Measurements from ENCODE around the gene SNRNP40.
"Not testable (repeated sequence)": the region's sequence is repeated elsewhere in the genome, so short reads cannot be mapped to it uniquely, and the experiment has no call there.

The SNRNP40 gene

GRCh38 chr1:31287791-31288190 lies 8.8 kb downstream of the SNRNP40 start:
- not testable (repeated sequence) for DNase-seq (ENCODE audit: low read depth in 2 of 2)

GRCh38 chr1:31282426-31282825 lies 14.2 kb downstream of the SNRNP40 start:
- not testable (repeated sequence) for DNase-seq (ENCODE audit: low read depth in 2 of 2)

- DNase-seq (ENCODE audit: low read depth in 2 of 2) = no peak
Observed at GRCh38 chr1:31273619-31274018, 23.0 kb downstream of the SNRNP40 start.

- DNase-seq (ENCODE audit: low read depth in 2 of 2) = no peak
Observed at GRCh38 chr1:31272369-31272768, 24.2 kb downstream of the SNRNP40 start.

- no peak for DNase-seq (ENCODE audit: low read depth in 2 of 2)
Observed at GRCh38 chr1:31266547-31266946, 30.0 kb downstream of the SNRNP40 start.

- no peak for DNase-seq (ENCODE audit: low read depth in 2 of 2)
Observed at GRCh38 chr1:31264790-31265386, 31.7 kb downstream of the SNRNP40 start.

GRCh38 chr1:31263408-31263807 lies 33.2 kb downstream of the SNRNP40 start:
- DNase-seq (ENCODE audit: low read depth in 2 of 2) = no peak

GRCh38 chr1:31262393-31262792 lies 34.2 kb downstream of the SNRNP40 start:
- not testable (repeated sequence) for DNase-seq (ENCODE audit: low read depth in 2 of 2)

GRCh38 chr1:31261916-31262315 lies 34.7 kb downstream of the SNRNP40 start:
- DNase-seq (ENCODE audit: low read depth in 2 of 2) = no peak

GRCh38 chr1:31259746-31260145 lies 36.8 kb downstream of the SNRNP40 start:
- no peak for DNase-seq (ENCODE audit: low read depth in 2 of 2)

GRCh38 chr1:31258581-31258980 lies 38.0 kb downstream of the SNRNP40 start:
- DNase-seq (ENCODE audit: low read depth in 2 of 2) = no peak

- DNase-seq (ENCODE audit: low read depth in 2 of 2) = no peak
Observed at GRCh38 chr1:31257213-31257612, 39.4 kb downstream of the SNRNP40 start.

- no peak for DNase-seq (ENCODE audit: low read depth in 2 of 2)
Observed at GRCh38 chr1:31249854-31250253, 46.7 kb downstream of the SNRNP40 start.

- no peak for DNase-seq (ENCODE audit: low read depth in 2 of 2)
Observed at GRCh38 chr1:31248276-31248675, 48.3 kb downstream of the SNRNP40 start.

GRCh38 chr1:31244326-31244725 lies 52.3 kb downstream of the SNRNP40 start:
- DNase-seq (ENCODE audit: low read depth in 2 of 2) = peak in 1 of 2 experiments; percentile 3

GRCh38 chr1:31243501-31244286 lies 52.9 kb downstream of the SNRNP40 start:
- no peak for DNase-seq (ENCODE audit: low read depth in 2 of 2)

- no peak for DNase-seq (ENCODE audit: low read depth in 2 of 2)
Observed at GRCh38 chr1:31241321-31241720, 55.3 kb downstream of the SNRNP40 start.

- DNase-seq (ENCODE audit: low read depth in 2 of 2) = no peak
Observed at GRCh38 chr1:31239653-31240241, 56.8 kb downstream of the SNRNP40 start, which contains the start of gene NKAIN1. Gene NKAIN1, minus strand, starts transcription at chr1:31239887. Its CDS starts 340 bp downstream, at chr1:31239547.

GRCh38 chr1:31238986-31239613 lies 57.5 kb downstream of the SNRNP40 start:
- no peak for DNase-seq (ENCODE audit: low read depth in 2 of 2)

- no peak for DNase-seq (ENCODE audit: low read depth in 2 of 2)
Observed at GRCh38 chr1:31238612-31238985, 58.0 kb downstream of the SNRNP40 start.

- no peak for DNase-seq (ENCODE audit: low read depth in 2 of 2)
Observed at GRCh38 chr1:31234870-31235269, 61.7 kb downstream of the SNRNP40 start.

GRCh38 chr1:31234123-31234708 lies 62.4 kb downstream of the SNRNP40 start:
- DNase-seq (ENCODE audit: low read depth in 2 of 2) = no peak

Measured in fibroblast of skin of left quadriceps (primary cell).